ENCODE measurements around the gene SH3TC2. TPM values are rescaled to one million over a fixed set of nuclear protein-coding genes. Genes with fewer than 3 reads are reported as not detected.
A peak's percentile ranks its signal among the peaks of the same experiment; 100 is the strongest.

Gene SH3TC2
- total RNA-seq, 1 donor from 2014 or later, result 70.0 TPM

DNA sequence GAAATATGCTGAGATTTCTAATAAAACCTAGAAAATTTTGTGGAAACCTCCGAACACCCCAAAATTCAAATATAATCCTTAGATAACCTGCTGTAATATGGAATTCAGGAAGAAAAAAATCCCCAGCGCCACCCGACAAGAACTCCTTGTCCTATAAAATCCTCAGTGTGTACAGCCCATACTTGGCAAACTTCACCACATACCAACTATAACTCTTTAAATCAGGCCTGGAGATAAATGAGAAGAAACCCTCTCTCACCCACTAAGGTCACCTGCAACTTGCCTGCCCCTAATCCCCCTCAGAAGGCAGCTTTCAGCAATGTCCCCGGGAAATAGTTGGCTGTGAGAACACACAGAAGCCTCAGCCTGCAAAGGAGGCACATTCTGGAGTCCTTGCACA is 90.5 kb downstream of the SH3TC2 start:
- DNase-seq (ENCODE audit: low spot score), result no peak

DNA sequence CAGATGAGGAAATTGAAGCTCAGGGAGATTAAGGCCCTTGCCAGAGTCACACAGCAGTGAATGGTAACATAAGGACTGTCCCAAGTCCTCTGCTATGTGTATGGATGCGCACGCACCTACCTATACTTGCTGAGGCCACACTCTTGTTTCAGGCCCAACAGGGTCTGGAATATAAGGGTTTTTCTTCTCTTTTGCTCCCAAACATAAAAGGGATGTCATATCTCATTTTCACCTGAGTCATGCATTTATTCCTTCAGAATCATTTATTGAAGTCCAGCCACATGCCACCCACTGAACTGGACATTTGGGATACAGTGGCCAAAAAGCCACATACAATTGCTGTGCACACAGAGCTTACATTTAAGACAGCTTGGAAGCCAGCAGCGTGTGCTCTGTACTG is 92.0 kb downstream of the SH3TC2 start:
- DNase-seq (ENCODE audit: low spot score), result no peak

DNA sequence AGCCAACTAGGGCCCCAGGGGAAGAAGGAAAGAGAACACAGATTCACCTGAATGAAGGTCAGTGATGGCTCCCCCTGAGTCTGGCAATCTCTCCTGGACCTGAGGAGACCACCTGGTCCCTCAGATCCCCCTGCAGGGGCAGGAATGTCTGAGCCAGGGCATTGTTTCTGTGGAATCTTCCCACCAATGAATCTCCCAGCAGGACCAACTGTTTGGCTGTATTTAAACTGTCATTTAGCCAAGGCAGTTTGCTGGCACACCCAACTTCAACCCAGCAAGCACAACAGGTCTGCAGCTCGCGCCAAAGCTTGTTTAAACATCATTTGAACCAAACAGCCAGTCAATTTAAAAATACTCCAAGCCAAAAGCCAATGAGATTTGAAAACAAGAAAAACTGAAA is 92.6 kb downstream of the SH3TC2 start:
- DNase-seq (ENCODE audit: low spot score), result peak; percentile 52

DNA sequence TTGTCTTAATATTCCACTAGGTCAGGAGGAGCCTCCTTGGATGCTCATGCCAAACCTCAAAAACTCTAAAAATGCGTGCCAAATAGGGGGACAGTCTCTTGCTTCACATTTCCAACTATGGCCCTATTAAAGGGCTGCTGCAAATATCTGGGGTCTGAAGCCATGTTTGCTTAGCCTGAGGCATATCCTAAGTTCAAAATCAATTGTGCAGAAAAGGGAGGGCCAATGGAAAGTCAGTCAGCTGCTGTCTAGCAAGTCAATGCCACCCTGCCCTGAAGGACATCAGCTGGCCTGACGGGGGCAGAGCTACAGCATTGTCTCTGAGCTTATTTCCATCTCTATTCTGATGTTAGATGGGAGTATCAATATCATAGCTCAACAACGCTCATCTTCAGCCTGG is 93.6 kb downstream of the SH3TC2 start:
- DNase-seq (ENCODE audit: low spot score), result no peak

DNA sequence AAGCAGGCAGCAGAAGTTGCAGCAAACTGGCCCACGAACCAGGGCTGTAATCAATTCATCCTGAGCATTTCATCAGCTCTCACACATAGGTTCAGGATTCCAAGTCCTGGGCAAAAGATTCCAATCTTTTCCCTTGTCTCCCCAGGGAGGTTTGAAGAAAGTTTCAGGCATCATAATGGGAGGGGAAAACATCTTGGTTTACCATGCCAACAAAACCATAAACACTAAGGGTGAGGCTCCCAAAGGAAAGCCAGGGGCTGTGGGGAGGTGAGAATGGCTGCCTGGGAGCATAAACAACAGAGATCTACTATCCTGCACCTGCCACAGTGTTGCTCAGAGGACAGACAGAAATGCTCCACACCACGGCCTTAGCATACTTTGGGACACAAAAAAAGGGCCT is 94.6 kb downstream of the SH3TC2 start:
- no peak for DNase-seq (ENCODE audit: low spot score)

DNA sequence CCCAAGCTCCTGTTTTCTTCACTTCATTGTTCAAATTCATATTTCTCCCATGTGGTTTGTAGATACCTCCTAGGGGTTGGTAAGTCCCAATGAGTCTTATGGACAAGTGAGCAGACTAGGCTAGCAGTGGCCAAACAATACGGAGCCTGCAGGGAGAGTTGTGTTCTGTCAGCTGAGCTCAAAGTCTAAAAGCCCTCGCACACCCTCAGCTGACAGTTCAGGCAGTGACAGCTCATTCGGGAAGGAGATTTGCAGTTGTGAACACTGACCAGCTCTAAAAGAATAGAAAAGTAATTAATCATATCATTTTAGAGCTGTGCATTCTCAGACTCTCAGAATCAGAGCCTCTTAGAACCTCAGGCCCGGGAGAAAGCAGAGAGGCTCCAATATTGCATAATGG is 95.1 kb downstream of the SH3TC2 start:
- DNase-seq (ENCODE audit: low spot score), result no peak

DNA sequence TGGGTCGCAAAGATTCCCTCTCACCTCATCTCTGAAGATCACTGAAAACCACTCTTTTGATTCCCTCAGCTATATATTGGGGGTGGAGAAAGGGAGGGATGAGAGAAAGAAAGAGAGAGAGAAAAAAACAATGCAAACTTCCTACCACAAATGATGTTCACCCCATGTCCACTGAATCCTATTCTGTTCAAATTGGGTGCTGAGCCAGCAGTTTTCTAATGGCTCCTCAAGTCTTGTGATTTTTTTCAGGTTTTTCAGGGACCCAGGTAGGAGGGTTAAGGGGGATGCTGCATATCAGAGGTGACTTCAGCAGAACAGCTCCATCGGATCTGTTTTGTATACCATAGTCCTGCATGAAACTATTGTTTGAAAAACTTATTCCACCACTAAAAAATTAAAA is 95.9 kb downstream of the SH3TC2 start:
- no peak for DNase-seq (ENCODE audit: low spot score)

DNA sequence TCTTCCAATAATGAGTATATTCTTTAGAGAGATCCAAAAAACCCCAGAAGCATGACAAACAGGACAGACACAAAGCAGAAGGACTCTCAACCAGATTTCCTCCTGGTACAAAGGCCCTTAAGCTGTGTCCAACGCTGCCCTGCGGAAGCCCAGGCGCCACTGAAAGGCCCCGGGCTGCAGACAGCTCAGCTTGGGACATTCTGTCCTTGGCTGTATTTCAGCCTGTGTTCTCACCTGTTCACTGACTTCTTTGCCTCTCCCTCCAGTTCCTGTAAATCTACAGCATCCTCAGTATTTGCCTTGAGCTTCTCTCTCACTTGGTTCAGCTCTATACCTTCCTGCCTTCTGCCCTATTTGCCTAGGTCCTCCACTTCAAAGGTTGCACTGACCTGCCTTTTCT is 96.5 kb downstream of the SH3TC2 start:
- DNase-seq (ENCODE audit: low spot score), result no peak

DNA sequence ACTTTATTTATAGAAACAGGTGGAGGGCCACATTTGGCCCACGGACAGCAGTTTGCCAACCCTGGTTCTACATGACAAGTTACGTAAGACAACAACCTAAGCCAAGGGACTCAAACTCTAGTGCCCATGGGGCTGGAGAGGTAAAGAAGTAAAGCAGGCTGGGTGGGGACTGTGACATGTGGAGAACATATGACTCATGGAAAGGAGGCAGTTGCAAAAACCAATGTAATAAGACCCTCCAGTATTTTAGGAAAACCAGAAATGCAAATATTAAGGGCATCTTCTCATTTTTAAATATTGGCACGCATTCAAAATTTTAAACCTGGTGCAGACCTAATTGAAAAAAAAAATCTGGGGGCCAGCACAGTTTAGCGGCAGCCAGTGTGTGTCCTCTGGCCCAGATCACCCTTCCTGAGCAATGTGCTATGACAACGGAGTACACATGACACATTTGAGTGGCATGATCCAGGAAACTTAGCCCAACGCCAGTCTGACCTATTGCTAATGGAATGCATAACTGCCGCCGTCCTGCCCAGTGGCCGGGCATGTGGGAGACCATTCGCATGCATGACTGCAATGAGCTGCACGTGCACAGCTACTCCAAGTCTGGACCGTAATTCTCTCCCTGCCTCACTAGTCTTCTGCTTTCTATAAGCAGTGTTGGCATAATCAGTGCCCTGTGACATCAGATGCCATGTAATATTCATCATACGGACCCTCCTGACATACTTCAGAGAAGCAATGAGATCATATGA is 97.2 kb downstream of the SH3TC2 start:
- DNase-seq (ENCODE audit: low spot score), result peak; percentile 85

DNA sequence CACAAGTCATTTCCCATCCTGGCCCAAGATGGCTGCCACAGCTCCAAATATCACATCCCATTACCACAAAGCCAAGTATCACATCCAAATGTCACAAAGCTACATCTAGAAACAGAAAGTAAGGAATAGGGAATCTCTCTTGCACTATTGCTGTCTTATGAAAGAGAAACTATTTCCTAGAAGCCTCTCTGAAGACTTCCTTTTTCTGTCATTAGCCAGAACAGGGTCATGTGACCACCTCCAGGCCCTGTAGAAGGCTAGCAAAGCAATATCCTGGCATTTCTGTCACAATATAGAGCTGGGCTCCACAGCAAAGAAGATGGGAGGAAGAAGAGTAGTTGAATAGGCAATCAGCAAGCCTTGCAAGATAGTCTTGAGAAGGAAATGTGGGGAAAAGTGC is 99.2 kb downstream of the SH3TC2 start:
- no peak for DNase-seq (ENCODE audit: low spot score)

DNA sequence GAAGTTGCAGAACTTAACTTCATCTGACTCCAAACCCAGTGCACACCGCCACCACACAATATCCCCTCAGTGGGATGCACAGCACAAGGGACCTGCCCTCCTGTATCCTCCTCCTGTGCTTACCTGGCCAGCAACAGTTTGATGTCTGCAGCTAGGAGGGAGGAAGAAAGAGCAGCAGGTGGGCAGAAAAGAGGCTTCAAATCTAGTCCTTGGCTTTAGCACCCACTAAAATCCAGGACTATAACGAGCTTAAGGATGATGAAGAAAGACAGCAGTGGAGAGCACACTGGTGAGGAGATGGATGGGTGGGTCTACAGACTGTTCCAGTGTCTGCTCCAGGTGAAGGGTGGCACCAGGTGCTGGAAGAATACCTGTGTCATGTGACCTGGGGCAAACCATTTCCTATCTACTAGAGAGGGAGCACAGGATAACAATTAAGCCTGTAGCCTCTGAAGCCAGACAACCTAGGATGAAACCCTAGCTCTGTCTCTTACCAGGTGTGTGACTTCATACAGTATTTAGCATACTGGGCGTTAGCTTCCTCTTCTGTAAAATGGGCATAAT is 100.0 kb downstream of the SH3TC2 start:
- no peak for DNase-seq (ENCODE audit: low spot score)

DNA sequence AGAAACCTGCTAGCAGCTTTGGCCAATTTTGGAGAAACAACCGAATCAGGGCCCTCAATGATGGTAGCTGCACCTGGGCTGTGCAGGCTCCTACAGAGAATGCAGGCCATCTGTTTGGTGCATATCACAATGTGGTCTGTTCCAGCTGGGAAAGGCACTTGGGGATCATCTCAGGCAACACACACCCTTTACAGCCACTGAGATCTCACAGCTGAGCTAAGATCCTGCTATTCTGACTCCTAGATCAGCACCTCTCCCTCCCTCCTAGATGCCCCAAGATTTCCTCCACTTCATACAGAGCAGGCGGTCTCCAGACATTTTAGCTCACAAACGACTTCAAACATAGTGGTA is 100.7 kb downstream of the SH3TC2 start:
- DNase-seq (ENCODE audit: low spot score), result no peak

DNA sequence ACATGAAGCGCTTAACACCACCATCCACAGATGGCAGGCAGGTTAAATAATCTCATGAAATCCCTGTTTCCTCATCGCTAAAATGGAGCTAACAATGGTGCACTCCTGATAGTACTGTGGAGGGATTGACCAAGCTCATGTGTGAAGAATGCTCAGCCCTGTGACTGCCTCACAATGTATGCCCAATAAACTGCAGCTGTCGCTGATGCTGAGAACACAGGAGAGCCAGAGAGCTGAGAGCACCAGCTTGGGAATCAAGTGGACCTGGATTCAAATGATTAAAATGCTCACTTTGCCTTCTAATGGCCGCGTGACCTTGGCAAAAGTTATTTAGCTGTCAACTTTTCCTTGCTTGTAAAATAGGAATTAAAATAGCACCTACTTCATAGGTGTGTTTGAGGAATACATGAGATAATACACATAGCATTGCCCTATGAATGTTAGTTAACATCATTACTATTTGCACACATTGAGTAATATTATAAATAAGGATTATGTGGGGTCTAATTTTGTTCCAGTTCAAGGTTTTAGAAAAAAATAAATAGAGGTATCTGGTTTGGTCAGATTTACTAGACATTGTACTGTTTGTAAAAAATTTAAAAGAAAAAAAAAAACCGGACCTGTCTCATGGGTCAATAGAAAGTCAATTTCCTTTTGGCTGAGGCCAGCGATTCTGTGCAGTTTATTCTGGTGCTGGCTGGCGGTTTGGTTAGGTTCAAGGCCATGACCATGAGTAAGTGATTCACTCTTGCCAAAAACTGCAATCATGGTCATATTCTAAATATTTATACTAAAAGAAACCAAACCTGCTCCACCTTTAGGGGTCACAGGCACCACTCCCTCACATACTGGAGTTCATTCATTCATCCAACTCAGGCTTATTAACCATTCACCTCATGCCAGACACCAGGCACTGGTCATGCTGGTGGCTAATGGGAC is 101.3 kb downstream of the SH3TC2 start:
- no peak for DNase-seq (ENCODE audit: low spot score)

DNA sequence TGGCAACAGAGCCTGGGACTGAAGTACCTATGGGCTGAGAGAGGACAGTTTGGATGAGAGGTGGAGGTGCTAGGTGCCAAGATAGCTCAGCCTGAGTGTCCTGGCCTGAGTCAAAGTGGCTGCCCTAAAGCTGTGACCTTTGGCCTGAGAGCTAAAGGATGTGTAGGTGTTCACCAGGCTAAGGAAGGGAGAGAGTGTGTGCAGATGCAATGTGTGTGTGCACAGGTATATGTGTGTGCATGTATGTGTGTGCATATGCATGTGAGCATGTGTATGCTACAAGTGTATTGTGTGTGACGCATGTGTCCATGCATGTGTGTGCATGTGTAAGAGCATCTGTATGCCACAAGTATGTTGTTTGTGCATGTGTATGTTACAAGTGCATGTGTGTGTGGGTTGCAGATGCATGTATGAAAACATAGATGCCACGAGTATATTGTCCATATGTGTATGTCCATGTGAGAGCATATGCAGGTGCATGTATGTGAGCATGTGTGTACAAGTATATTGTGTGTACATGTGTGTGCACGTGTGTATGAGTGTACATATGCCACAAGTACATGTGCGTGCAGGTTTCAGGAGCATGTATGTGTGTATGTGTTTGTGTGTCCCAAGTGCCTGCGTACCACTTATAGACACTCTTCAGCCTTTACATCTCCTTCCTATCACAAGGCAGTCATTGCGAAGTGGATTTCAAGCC is 102.6 kb downstream of the SH3TC2 start:
- DNase-seq (ENCODE audit: low spot score), result no peak

DNA sequence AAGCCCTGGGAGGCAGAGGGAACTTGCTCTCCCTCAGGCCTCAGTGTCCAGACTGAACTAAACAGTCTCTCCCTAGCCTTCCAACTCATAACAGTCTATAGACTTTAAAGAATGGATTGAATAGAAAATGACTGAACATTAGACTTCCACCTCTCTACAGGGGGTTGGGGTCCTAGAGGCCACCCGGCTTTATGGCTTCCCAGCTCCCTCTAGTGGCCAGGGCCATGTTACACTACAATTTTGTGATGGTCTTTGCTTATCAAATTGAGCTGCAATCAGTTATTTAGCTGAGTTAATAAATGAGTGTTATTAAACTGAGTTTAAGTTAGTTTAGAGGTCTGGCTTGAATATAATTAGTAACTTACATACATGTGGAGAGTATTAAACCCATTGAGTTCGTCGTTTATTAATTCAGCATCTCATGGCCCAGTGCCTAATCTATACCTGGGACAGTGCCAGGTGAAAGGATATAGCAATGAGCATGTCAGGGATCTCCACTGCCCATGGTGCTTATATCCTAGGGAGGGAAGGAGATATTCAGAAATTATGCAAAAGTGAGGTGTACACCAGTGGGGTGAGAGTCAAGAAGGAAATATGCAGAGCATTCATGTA is 105.2 kb downstream of the SH3TC2 start:
- no peak for DNase-seq (ENCODE audit: low spot score)

DNA sequence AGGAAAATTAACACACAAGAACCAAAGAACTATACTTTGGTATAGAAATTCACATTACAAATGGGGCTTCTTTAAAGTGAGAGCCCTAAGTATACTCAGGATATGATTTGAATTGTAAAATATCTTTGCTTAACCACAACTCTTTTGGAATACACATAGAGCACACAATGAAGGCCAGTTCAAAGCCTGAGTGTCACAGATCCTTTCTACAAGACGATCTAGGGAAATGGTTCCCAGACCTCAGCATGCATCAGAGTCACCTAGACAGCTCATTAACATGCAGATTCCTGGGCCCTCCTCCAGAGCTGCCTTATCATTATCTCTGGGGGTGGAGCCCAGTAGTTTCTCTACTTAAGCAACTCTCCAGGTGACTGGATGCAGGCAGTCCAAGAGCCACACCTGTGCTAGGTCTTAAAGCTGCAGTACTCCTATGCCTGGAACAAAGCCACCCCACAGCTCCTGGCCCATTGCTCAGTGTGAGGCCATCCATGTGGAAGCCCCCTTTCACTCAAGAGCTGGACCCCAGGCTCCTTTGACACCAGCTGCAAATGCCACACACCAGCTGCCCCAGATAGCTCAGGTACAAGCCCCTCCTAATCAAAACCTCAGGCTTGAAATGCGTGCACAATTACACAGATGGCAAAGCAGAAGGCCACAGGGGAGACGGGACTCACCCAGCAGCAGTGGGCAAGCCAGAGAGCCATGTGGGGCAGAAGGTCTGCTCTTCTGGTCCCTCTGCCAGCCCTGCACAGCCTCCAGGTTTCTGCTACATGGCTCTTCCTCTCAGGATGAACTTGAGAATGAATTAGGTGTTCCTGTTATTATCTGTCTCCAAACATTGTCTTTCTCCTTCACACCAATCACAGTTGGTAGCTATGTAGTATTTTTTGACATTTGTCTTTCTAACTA is 106.1 kb downstream of the SH3TC2 start:
- no peak for DNase-seq (ENCODE audit: low spot score)
